HG03039 (cell line): ENCODE measurements around the gene PGS1.

ENCODE experiments used
- ATAC-seq: cut with Tn5 transposase; IDR thresholded peaks from one replicate; pipeline ENCODE4 v1.9.1; 2021; ENCODE audit warnings: mild to moderate bottlenecking, moderate library complexity; ENCODE audit not compliant: unreplicated experiment

PGS1 gene

GRCh38 chr17:78346605-78347250, 31.7 kb upstream of the PGS1 start:
- ATAC-seq = no peak

- ATAC-seq = no peak
These were observed 31.0 kb upstream of the PGS1 start for GRCh38 chr17:78347453-78347852.

- no peak for ATAC-seq
These were observed 30.2 kb upstream of the PGS1 start for GRCh38 chr17:78348055-78348770.

GRCh38 chr17:78349891-78350642, 28.4 kb upstream of the PGS1 start:
- no peak for ATAC-seq

GRCh38 chr17:78351449-78352006, 26.9 kb upstream of the PGS1 start:
- no peak for ATAC-seq

GRCh38 chr17:78353834-78354233, 24.6 kb upstream of the PGS1 start:
- no peak for ATAC-seq

- no peak for ATAC-seq
These were observed 23.3 kb upstream of the PGS1 start for GRCh38 chr17:78355045-78355641.

- ATAC-seq = no peak
These were observed 22.7 kb upstream of the PGS1 start for GRCh38 chr17:78355701-78356100.

GRCh38 chr17:78356101-78356713, 22.2 kb upstream of the PGS1 start:
- peak; percentile 35 for ATAC-seq

- no peak for ATAC-seq
These were observed 21.3 kb upstream of the PGS1 start for GRCh38 chr17:78357177-78357586.

- no peak for ATAC-seq
These were observed 20.5 kb upstream of the PGS1 start for GRCh38 chr17:78357672-78358537.

- ATAC-seq = no peak
These were observed 19.7 kb upstream of the PGS1 start for GRCh38 chr17:78358538-78359320.

- ATAC-seq = peak; percentile 4
These were observed 19.0 kb upstream of the PGS1 start for GRCh38 chr17:78359321-78359996.

GRCh38 chr17:78359997-78360370, 18.5 kb upstream of the PGS1 start, which contains the start of gene SOCS3:
TSS of gene SOCS3 (minus strand) at chr17:78360077. CDS start at chr17:78359095, 982 bp downstream.
- ATAC-seq = peak; percentile 29

GRCh38 chr17:78360371-78361224, 17.9 kb upstream of the PGS1 start:
- peak; percentile 18 for ATAC-seq

GRCh38 chr17:78361225-78361701, 17.2 kb upstream of the PGS1 start:
- no peak for ATAC-seq

- ATAC-seq = no peak
These were observed 16.2 kb upstream of the PGS1 start for GRCh38 chr17:78362232-78362631.
